Superior temporal gyrus (tissue), 1 donor: ENCODE results near the gene TCF7L2.

Source experiments
- DNase-seq: peaks from one replicate; pipeline ENCODE4 v3.0.0-alpha.2; 2016; ENCODE audit errors: extremely low spot score

TCF7L2 gene

GRCh38 chr10:113175756-113176651 lies 226.0 kb downstream of the TCF7L2 start:
- DNase-seq: peak; percentile 46

- DNase-seq: no peak
These were observed 226.7 kb downstream of the TCF7L2 start for GRCh38 chr10:113176652-113177155.

GRCh38 chr10:113177156-113177935 lies 227.3 kb downstream of the TCF7L2 start:
- peak; percentile 60 for DNase-seq

GRCh38 chr10:113177936-113178335 lies 227.9 kb downstream of the TCF7L2 start:
- DNase-seq: no peak

- no peak for DNase-seq
These were observed 228.7 kb downstream of the TCF7L2 start for GRCh38 chr10:113178771-113179170.

GRCh38 chr10:113179265-113179664 lies 229.2 kb downstream of the TCF7L2 start:
- DNase-seq: peak; percentile 56

- DNase-seq: no peak
These were observed 229.9 kb downstream of the TCF7L2 start for GRCh38 chr10:113179966-113180365.

- DNase-seq: no peak
These were observed 230.5 kb downstream of the TCF7L2 start for GRCh38 chr10:113180401-113181154.

GRCh38 chr10:113182154-113182553 lies 232.1 kb downstream of the TCF7L2 start:
- no peak for DNase-seq

GRCh38 chr10:113183573-113183972 lies 233.5 kb downstream of the TCF7L2 start:
- DNase-seq: no peak

GRCh38 chr10:113187063-113187777 lies 237.2 kb downstream of the TCF7L2 start:
- DNase-seq: peak; percentile 52

GRCh38 chr10:113199459-113199858 lies 249.4 kb downstream of the TCF7L2 start:
- DNase-seq: no peak

- no peak for DNase-seq
These were observed 252.0 kb downstream of the TCF7L2 start for GRCh38 chr10:113202011-113202410.

GRCh38 chr10:113207924-113208323 lies 257.9 kb downstream of the TCF7L2 start:
- DNase-seq: no peak

GRCh38 chr10:113213035-113213434 lies 263.0 kb downstream of the TCF7L2 start:
- DNase-seq: no peak

GRCh38 chr10:113214331-113214730 lies 264.3 kb downstream of the TCF7L2 start:
- no peak for DNase-seq

GRCh38 chr10:113216102-113216501 lies 266.1 kb downstream of the TCF7L2 start:
- no peak for DNase-seq
